ENCODE results near the gene LFNG. TPM values are rescaled to one million over a fixed set of nuclear protein-coding genes. Genes with fewer than 3 reads are reported as not detected.

The LFNG gene
- total RNA-seq, 1 donor from 2014 or later, result 26.4 TPM

DNA sequence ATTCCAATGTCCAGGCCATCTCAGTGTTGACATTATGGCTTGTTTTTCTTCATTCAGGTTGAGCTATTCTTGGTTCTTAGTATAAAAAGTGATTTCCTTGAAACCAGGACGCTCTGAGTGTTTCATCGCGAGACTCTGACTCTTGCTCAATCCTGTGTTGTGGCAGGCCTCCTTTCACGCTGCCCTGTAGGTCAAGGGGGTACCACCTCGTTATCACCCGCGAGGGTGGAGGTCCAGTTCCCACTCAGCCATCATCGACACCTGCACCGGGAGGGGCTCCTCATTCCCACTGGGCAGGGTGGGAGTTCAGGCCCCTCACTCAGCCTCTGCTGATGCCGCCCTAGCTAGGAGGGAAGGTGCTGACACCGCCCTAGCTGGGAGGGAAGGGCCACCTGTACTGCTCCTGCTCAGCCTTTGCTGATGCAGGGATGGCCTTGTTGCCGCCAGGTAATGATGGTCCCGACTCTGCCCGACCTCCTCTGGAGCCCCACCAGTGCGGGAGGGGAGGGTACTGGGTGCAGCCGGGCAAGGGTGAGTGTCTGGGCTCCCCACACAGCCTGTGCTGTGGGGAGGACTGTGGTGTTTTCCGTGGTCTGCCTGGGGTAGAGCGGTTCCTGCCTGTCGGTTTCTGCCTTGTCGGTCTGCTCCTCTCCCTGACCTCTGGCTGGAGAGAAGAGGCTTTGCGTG, 55.6 kb downstream of the LFNG start:
- no peak for DNase-seq

DNA sequence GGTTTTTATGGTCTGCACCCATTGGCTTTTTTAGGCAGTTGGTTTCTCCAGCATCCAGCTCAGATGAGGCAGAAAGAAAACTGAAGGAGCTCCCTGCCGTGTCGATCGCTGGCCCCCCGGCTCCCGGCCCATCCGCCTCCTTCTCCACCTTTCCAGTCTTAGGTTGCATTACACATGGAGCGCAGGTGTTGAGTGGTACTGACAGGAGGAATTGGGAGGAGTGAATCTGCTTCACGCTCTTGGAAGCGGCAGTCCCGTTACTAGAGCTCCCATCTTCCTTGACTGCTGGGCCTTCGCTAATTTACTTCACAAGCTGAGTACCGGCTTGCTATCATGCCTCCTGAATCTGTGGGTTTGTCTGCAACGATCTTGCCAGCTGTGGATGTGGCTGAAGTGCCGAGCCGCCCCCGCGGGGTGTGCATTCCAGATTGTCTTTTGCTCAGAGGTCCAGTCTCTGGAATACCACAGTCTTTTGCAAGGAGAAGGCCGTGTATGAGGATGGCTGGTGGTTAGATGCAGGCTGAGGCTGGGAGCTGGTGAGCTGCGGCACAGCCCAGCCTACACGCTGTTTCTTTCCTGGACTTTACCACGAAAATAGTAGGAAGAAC, 56.3 kb downstream of the LFNG start:
- no peak for DNase-seq

DNA sequence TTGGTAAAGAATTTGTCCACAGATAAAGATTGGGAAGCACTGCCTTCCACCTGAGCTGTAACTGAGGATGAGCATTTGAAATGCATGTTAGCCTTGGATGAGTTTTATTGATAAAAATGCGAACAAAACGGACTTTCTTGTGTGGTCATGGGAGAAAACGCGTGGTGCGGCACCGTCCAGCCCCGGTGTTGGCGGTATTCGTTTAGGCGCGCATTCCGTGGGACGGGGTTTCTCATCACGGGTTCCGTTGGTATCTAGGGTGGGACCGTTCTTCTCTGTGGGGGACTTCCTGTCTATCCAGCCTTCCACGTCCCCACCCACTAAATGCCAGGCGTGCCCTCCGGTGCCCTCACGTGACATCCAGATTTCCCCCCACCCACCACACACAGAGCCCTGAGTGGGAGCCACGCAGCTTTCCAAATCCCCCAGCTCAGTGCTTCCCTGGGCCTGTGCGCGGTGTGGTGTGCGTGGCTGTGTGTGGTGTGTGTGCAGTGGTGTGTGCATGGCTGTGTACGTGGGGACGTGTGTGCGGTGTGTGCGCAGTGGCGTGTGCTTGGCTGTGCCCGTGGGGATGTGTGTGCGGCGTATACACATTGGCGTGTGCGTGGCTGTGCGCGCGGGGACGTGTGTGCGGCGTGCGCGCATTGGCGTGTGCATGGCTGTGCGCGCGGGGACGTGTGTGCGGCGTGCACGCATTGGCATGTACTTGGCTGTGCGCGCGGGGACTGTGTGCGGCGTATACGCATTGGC, 57.3 kb downstream of the LFNG start:
- no peak for DNase-seq

Other genes with a start within 250 kb of the LFNG start
- 9.4 and 18.5 TPM in 2 replicates for gene SNX8, start 205.3 kb upstream of the LFNG start, total RNA-seq
- gene EIF3B, start 164.9 kb upstream of the LFNG start, total RNA-seq, result 250 and 320 TPM in 2 replicates
- 6.8 and 21.5 TPM in 2 replicates for gene CHST12, start 116.2 kb upstream of the LFNG start, total RNA-seq
- gene GRIFIN, start 43.4 kb upstream of the LFNG start, total RNA-seq, result not detected in 2 replicates
- 31.7 and 38.0 TPM in 2 replicates for gene BRAT1, start 35.8 kb downstream of the LFNG start, total RNA-seq
- gene IQCE, start 39.2 kb downstream of the LFNG start, total RNA-seq, result 6.0 and 10.4 TPM in 2 replicates
- gene TTYH3, start 112.2 kb downstream of the LFNG start, total RNA-seq, result 72.8 and 159 TPM in 2 replicates
- gene AMZ1, start 168.4 kb downstream of the LFNG start, total RNA-seq, result under 0.01 TPM in 2 replicates

All from dermis blood vessel endothelial cell (primary cell).